ENCODE measurements around the gene PLPP1.

DNA sequence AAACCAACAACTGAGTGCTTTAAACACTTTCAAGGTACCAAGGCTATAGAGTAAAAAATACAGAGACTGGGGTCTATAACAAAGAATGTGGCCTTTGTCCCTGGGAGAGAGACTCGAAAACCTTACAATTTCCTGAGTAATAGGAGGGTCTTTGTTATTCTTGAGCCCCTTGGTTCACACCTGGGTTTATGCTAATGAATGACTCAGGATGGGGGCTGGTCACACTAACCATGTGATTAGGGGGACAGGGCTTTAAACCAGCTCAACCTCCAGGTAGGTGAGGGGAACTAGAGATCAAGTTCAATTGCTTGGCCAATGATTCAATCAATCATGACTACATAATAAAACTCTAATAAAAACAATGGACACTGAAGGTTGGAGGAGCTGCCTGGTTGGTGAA is 50.2 kb downstream of the PLPP1 start:
- TF ChIP-seq, protein P1, sequence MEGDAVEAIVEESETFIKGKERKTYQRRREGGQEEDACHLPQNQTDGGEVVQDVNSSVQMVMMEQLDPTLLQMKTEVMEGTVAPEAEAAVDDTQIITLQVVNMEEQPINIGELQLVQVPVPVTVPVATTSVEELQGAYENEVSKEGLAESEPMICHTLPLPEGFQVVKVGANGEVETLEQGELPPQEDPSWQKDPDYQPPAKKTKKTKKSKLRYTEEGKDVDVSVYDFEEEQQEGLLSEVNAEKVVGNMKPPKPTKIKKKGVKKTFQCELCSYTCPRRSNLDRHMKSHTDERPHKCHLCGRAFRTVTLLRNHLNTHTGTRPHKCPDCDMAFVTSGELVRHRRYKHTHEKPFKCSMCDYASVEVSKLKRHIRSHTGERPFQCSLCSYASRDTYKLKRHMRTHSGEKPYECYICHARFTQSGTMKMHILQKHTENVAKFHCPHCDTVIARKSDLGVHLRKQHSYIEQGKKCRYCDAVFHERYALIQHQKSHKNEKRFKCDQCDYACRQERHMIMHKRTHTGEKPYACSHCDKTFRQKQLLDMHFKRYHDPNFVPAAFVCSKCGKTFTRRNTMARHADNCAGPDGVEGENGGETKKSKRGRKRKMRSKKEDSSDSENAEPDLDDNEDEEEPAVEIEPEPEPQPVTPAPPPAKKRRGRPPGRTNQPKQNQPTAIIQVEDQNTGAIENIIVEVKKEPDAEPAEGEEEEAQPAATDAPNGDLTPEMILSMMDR (IDR thresholded peaks at IDR 0.05; ENCODE audit: low read depth, low read length, poor library complexity, severe bottlenecking) = no peak
- no peak for TF ChIP-seq EZH2phosphoT487 (IDR thresholded peaks at IDR 0.05; ENCODE audit: borderline replicate concordance, low read length)
